Measurements from ENCODE around the gene FAM107B. TPM values are rescaled to one million over a fixed set of nuclear protein-coding genes. Genes with fewer than 3 reads are reported as not detected.

Gene FAM107B
- total RNA-seq, 1 experiment from 2014 or later = 24.5 TPM

DNA sequence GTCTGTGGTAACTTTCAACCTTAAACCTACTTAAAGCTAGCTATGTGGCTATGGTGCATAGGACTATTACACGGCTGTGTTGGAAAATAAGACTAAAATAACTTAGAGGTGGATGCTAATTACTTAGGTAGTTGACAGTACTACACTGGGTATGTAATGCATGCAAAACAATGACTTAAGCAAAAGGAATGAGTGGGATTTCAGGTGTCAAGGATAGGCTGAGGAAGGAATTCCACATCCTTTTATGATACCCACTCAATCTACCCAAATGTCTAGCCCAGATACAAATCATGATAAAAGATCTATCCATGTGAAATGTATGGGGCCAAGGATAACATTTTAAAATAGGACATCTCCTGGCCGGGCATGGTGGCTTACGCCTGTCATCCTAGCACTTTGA lies 49.3 kb upstream of the FAM107B start:
- Mint-ChIP-seq H3K4me1 (peaks cover 16 to 24% of the 10 kb centered on the region in 2 experiments), H3K27me3 (ENCODE audit: low read depth) (peaks cover 11% of the 10 kb centered on the region), H3K4me3 (no peak overlapping the region), H3K9me3 (no peaks in the 10 kb centered on the region; a peak in 1 of 5 replicates), H3K27ac (no peak overlapping the region), H3K36me3 (ENCODE audit: insufficient read depth in 1 of 3, low read depth in 3 of 3) (no peaks in the 10 kb centered on the region)
- Histone ChIP-seq H3K23ac (ENCODE audit: insufficient read length, low read depth, low read length) (no peak overlapping the region), H2BK120ac (ENCODE audit: low read depth, low read length, poor library complexity, severe bottlenecking) (no peak overlapping the region), H3K4ac (ENCODE audit: low read depth, low read length) (no peak overlapping the region), H4K91ac (ENCODE audit: insufficient read length, low read depth, low read length) (no peak overlapping the region), H3K27me3 (ENCODE audit: insufficient read depth, low read length) (no peaks in the 10 kb centered on the region), H4K20me1 (ENCODE audit: control insufficient read depth, insufficient read depth, insufficient read length) (no peaks in the 10 kb centered on the region), H3K9ac (ENCODE audit: extremely low read depth, insufficient read length, low read length) (no peak overlapping the region), H4K8ac (replicated peaks; ENCODE audit: insufficient read length, low read depth, low read length) (no peak overlapping the region), H3T11ph (ENCODE audit: low read length) (no peak overlapping the region), H3K18ac (ENCODE audit: insufficient read length, low read depth, low read length) (no peak overlapping the region), H3K56ac (ENCODE audit: insufficient read length, low read depth, low read length) (no peak overlapping the region), H3K4me1 (ENCODE audit: insufficient read depth, low read length) (no peaks in the 10 kb centered on the region), H3K4me2 (ENCODE audit: insufficient read depth, insufficient read length, low read length) (no peak overlapping the region), H3K27ac (ENCODE audit: insufficient read length, low read depth, low read length) (no peak overlapping the region), H3K14ac (ENCODE audit: insufficient read depth, low read length) (no peak overlapping the region), H2BK5ac (ENCODE audit: insufficient read length, low read length) (no peak overlapping the region), H4K5ac (ENCODE audit: insufficient read length, low read depth, low read length) (no peak overlapping the region), H2BK15ac (ENCODE audit: low read depth, low read length) (no peak overlapping the region), H3K9me3 (ENCODE audit: control insufficient read depth, low read depth, low read length) (no peaks in the 10 kb centered on the region), H2BK12ac (ENCODE audit: insufficient read length, low read depth, low read length) (no peak overlapping the region), H2AFZ (ENCODE audit: low read length) (no peak overlapping the region), H2BK20ac (ENCODE audit: low read depth, low read length, poor library complexity, severe bottlenecking) (no peak overlapping the region), H3K23me2 (ENCODE audit: insufficient read length, low read depth, low read length, poor library complexity, severe bottlenecking) (no peaks in the 10 kb centered on the region), H2AK5ac (ENCODE audit: insufficient read length, low read length) (no peak overlapping the region), H3K79me1 (ENCODE audit: insufficient read depth, low read depth, low read length, poor library complexity, severe bottlenecking) (no peaks in the 10 kb centered on the region), H3K79me2 (ENCODE audit: insufficient read depth, low read length) (no peaks in the 10 kb centered on the region)
- no CpG with 5 or more reads among the region's 3 CpGs for WGBS (ENCODE audit: extremely low coverage, insufficient read length, low lambda C conversion rate)
- TF ChIP-seq, protein P1, sequence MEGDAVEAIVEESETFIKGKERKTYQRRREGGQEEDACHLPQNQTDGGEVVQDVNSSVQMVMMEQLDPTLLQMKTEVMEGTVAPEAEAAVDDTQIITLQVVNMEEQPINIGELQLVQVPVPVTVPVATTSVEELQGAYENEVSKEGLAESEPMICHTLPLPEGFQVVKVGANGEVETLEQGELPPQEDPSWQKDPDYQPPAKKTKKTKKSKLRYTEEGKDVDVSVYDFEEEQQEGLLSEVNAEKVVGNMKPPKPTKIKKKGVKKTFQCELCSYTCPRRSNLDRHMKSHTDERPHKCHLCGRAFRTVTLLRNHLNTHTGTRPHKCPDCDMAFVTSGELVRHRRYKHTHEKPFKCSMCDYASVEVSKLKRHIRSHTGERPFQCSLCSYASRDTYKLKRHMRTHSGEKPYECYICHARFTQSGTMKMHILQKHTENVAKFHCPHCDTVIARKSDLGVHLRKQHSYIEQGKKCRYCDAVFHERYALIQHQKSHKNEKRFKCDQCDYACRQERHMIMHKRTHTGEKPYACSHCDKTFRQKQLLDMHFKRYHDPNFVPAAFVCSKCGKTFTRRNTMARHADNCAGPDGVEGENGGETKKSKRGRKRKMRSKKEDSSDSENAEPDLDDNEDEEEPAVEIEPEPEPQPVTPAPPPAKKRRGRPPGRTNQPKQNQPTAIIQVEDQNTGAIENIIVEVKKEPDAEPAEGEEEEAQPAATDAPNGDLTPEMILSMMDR (conservative IDR thresholded peaks at IDR 0.05) = no peak
- DNase-seq = no peak

All from H9 (cell line).